Endodermal cell (in vitro differentiated cells): ENCODE results near the gene MTSS2. TPM values are rescaled to one million over a fixed set of nuclear protein-coding genes. Genes with fewer than 3 reads are reported as not detected.

Source experiments
- DNase-seq: peaks from one replicate; pipeline ENCODE4 v3.0.0-alpha.2; 2017
- H3K27ac ChIP-seq: 2 replicates; pipeline ENCODE4 v1.5.1; 2013; ENCODE audit warnings: mild to moderate bottlenecking, low read depth, low read length, moderate library complexity
- H3K27me3 ChIP-seq: 2 replicates; pipeline ENCODE4 v1.6.1; 2013; ENCODE audit warnings: mild to moderate bottlenecking, low read length, moderate library complexity; ENCODE audit not compliant: insufficient read depth, control insufficient read depth, poor library complexity, severe bottlenecking
- H3K36me3 ChIP-seq: 2 replicates; pipeline ENCODE4 v1.7.0; 2013; ENCODE audit warnings: mild to moderate bottlenecking, low read length, moderate library complexity; ENCODE audit not compliant: control insufficient read depth, insufficient read depth
- H3K4me1 ChIP-seq: one replicate; pipeline ENCODE4 v1.7.0; 2013; ENCODE audit warnings: low read length; ENCODE audit not compliant: control insufficient read depth, insufficient read depth
- H3K4me3 ChIP-seq: 2 replicates; pipeline ENCODE4 v1.5.1; 2013; ENCODE audit warnings: mild to moderate bottlenecking, low read length, moderate library complexity
- H3K9ac ChIP-seq: 2 replicates; pipeline ENCODE4 v1.6.1; 2013; ENCODE audit warnings: mild to moderate bottlenecking, low read length, moderate library complexity; ENCODE audit not compliant: poor library complexity, severe bottlenecking; ENCODE audit errors: extremely low read depth
- H3K9me3 ChIP-seq: 2 replicates; pipeline ENCODE4 v1.6.1; 2013; ENCODE audit warnings: mild to moderate bottlenecking, low read length, moderate library complexity; ENCODE audit not compliant: control insufficient read depth
- H3K27ac Mint-ChIP-seq: 2 replicates; pipeline ENCODE4 v1.8.0; 2020; ENCODE audit warnings: mixed read lengths
- H3K27me3 Mint-ChIP-seq: 2 replicates; pipeline ENCODE4 v1.8.0; 2021; ENCODE audit warnings: mild to moderate bottlenecking, mixed read lengths; ENCODE audit not compliant: insufficient read depth
- H3K36me3 Mint-ChIP-seq: 2 replicates; pipeline ENCODE4 v1.8.0; 2020; ENCODE audit warnings: low read depth, mixed read lengths
- H3K4me1 Mint-ChIP-seq: 2 replicates; pipeline ENCODE4 v1.8.0; 2020; ENCODE audit warnings: mixed read lengths
- H3K4me3 Mint-ChIP-seq: 2 replicates; pipeline ENCODE4 v1.8.0; 2020; ENCODE audit warnings: mild to moderate bottlenecking, moderate library complexity, mixed read lengths
- H3K9me3 Mint-ChIP-seq: 2 replicates; pipeline ENCODE4 v1.8.0; 2020; ENCODE audit warnings: mild to moderate bottlenecking, mixed read lengths
- WGBS, 2 experiments: methylation state at CpG; one replicate each; pipeline versions ENCODE4 v1.1.5 to v1.1.7; 2013; ENCODE audit warnings: missing lambda C conversion rate in 2 of 2, mixed read lengths in 1 of 2; ENCODE audit not compliant: insufficient coverage in 1 of 2, insufficient read length in 1 of 2; 5-methylcytosine and 5-hydroxymethylcytosine counted together
- total RNA-seq, 2 donors: library from RNA; stranded (reverse); fragmentation: NEBNext Ultra II Directional in 1 of 2; extraction: Animal tissue kit (Norgen Biotek cat#: 25700) in 1 of 2; gene quantifications; 2 replicates in 1 of 2; 3 replicates in 1 of 2; pipeline ENCODE4 v1.2.1, GENCODE V29; 2021
- TF ChIP-seq, protein P1 (sequence below): fragments of 200-600 bp; sonication (generic); conservative IDR thresholded peaks from 2 replicates; pipeline ENCODE4 v1.5.0; 2021; ENCODE audit warnings: antibody characterized with exemption, mild to moderate bottlenecking

MTSS2 gene
- total RNA-seq, 2 donors from 2014 or later = 23.4 to 24.0 TPM

DNA sequence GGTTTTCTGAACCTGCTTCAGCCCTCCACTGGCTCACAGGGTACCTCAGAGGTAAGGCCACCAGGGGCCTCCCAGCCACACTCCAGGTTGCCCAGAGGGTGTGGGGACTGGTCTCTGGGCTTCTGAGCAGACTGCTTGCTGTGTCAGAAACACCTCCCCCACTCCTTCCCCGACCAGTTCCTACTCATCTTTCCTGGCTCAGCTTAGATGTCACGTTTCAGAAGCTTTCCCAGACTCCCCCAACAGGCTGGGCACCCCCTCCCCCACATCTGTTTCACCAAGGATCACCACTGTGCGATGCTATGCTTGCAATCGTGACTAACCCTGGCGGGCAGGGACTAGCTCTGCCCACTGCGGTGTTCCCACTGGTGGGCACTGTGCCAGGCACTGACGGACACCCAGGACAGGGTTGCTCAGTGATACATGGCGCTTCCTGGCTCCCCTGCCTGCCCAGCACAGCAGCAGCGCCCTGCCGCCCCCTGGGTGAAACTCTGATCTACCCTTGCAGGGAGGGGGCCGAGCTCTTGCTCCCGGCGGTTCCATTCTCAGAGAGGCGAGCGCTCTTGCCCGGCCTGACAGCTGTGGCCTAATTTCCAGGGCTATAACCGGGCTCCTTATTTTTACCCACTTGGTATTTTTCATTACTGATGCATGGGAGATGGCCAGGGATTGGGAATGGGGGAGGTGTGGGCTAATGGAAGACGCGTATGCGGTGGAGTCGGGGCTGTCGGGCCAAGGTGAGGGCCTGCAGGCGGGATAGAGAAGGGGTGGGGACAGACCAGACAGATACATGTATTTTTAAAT, 29.4 kb upstream of the MTSS2 start:
- Histone ChIP-seq H3K36me3 (no peaks in the 10 kb centered on the region), H3K27ac (peak overlapping the region; percentile 66), H3K4me3 (no peak overlapping the region), H3K9me3 (peaks cover 7% of the 10 kb centered on the region), H3K27me3 (no peaks in the 10 kb centered on the region), H3K4me1 (no peaks in the 10 kb centered on the region), H3K9ac (no peak overlapping the region)
- Mint-ChIP-seq H3K27me3 (no peaks in the 10 kb centered on the region), H3K9me3 (peaks cover 7% of the 10 kb centered on the region), H3K36me3 (peaks cover 18% of the 10 kb centered on the region), H3K4me1 (peaks cover 13% of the 10 kb centered on the region), H3K27ac (peak overlapping the region; percentile 58), H3K4me3 (no peak overlapping the region)
- no peak for DNase-seq
- WGBS, 2 experiments = 84 to 92% methylated on average over 9 to 22 of the region's 23 CpGs
- TF ChIP-seq, protein P1, sequence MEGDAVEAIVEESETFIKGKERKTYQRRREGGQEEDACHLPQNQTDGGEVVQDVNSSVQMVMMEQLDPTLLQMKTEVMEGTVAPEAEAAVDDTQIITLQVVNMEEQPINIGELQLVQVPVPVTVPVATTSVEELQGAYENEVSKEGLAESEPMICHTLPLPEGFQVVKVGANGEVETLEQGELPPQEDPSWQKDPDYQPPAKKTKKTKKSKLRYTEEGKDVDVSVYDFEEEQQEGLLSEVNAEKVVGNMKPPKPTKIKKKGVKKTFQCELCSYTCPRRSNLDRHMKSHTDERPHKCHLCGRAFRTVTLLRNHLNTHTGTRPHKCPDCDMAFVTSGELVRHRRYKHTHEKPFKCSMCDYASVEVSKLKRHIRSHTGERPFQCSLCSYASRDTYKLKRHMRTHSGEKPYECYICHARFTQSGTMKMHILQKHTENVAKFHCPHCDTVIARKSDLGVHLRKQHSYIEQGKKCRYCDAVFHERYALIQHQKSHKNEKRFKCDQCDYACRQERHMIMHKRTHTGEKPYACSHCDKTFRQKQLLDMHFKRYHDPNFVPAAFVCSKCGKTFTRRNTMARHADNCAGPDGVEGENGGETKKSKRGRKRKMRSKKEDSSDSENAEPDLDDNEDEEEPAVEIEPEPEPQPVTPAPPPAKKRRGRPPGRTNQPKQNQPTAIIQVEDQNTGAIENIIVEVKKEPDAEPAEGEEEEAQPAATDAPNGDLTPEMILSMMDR = no peak

DNA sequence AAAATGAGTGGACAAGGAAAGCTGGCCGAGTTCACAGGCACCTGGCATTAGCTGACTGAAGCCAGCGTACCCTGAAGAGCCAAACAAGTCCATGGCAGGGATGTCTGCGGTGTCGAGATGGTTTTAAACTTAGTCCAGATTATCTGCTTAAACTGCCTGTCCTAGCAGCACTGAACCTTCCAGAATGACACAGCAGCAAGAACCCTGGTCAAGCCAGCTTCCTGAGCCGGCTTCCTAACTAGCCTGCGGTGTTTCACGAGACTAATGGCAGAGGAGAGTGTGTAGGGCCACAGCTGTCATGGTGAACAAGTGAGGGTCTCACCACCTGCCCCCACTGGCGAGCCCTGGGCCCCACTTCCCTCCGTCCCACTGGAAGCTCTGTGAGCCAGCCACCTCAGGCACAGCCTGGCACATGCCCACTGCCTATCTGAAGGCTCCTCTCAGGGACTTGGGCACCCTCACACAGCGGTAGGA, 28.8 kb upstream of the MTSS2 start:
- H3K9me3 Mint-ChIP-seq = peaks cover 5% of the 10 kb centered on the region
- peak overlapping the region; percentile 66 for H3K27ac ChIP-seq
- peaks cover 4% of the 10 kb centered on the region for H3K9me3 ChIP-seq
- H3K4me3 ChIP-seq = no peak overlapping the region
- H3K4me1 ChIP-seq = no peaks in the 10 kb centered on the region
- DNase-seq = no peak
- H3K4me1 Mint-ChIP-seq = peaks cover 13% of the 10 kb centered on the region
- H3K36me3 ChIP-seq = no peaks in the 10 kb centered on the region
- H3K36me3 Mint-ChIP-seq = peaks cover 11% of the 10 kb centered on the region
- no peaks in the 10 kb centered on the region for H3K27me3 ChIP-seq
- TF ChIP-seq, protein P1 = no peak
- H3K27me3 Mint-ChIP-seq = no peaks in the 10 kb centered on the region
- H3K4me3 Mint-ChIP-seq = no peak overlapping the region
- H3K9ac ChIP-seq = no peak overlapping the region
- no peak overlapping the region for H3K27ac Mint-ChIP-seq
- 94 to 96% methylated on average over 9 to 10 of the region's 10 CpGs for WGBS, 2 experiments

DNA sequence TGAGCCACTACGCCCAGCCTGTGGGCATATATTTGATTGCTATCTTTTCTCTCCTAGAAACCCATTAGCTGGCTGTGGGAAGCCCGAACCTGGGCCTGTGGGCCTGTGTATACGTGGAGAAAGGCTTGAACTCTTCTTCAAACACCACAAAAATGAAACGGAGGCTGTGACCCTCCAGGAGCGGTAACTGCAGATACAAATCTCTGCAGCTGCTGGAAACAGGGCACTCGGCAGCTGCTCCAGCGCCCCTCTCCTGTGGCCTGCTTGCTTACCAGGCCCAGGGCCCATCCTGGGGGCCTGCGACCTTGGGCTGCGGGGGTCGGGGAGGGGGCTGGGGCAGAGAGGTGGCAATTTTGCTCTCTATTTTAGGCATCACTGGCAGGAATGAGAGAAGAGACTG, 28.0 kb upstream of the MTSS2 start:
- Histone ChIP-seq H3K4me1 (no peaks in the 10 kb centered on the region), H3K36me3 (no peaks in the 10 kb centered on the region), H3K27me3 (no peaks in the 10 kb centered on the region), H3K4me3 (no peak overlapping the region), H3K27ac (no peak overlapping the region), H3K9me3 (no peaks in the 10 kb centered on the region), H3K9ac (no peak overlapping the region)
- 92% methylated on average over 10 of the region's 10 CpGs; no CpG with 5 or more reads in 1 of the 2 experiments for WGBS, 2 experiments
- Mint-ChIP-seq H3K4me1 (peaks cover 16% of the 10 kb centered on the region), H3K36me3 (peaks cover 3% of the 10 kb centered on the region), H3K9me3 (no peaks in the 10 kb centered on the region), H3K27me3 (no peaks in the 10 kb centered on the region), H3K4me3 (no peak overlapping the region), H3K27ac (no peak overlapping the region)
- TF ChIP-seq, protein P1 = no peak
- no peak for DNase-seq
